GM12801 (cell line): ENCODE data around the gene STXBP5L.

ENCODE experiments used
- TF ChIP-seq, protein P1 (sequence below): IDR thresholded peaks from one replicate; pipeline ENCODE4 v1.5.1; 2011; ENCODE audit warnings: control low read depth; ENCODE audit not compliant: insufficient read length; ENCODE audit errors: extremely low read depth

Gene STXBP5L

DNA sequence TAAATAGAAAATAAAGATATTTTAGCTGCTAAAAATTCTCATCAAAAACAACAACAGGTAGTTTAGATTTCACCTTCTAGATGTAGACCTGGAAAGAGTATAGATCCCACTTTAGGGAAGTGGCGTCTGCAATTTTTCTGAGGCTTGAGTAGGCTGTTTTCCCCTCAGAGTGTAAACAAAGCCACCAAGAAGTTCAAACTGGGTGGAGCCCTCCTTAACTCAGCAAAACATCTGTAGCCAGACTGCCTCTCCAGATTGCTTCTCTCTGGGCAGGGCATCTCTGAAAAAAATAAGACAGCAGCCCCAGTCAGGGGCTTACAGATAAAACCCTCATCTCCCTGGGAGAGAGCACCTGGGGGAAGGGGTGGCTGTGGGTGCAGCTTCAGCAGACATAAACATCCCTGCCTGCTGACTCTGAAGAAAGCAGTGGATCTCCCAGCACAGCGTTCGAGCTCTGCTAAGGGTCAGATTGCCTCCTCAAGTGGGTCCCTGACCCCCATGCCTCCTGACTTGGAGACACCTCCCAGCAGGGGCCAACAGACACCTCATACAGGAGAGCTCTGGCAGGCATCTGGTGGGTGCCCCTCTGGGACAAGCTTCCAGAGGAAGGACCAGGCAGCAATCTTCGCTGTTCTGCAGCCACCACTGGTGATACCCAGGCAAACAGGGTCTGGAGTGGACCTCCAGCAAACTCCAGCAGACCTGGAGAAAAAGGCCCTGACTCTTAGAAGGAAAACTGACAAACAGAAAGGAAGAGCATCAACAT lies 259.6 kb downstream of the STXBP5L start:
- TF ChIP-seq, protein P1, sequence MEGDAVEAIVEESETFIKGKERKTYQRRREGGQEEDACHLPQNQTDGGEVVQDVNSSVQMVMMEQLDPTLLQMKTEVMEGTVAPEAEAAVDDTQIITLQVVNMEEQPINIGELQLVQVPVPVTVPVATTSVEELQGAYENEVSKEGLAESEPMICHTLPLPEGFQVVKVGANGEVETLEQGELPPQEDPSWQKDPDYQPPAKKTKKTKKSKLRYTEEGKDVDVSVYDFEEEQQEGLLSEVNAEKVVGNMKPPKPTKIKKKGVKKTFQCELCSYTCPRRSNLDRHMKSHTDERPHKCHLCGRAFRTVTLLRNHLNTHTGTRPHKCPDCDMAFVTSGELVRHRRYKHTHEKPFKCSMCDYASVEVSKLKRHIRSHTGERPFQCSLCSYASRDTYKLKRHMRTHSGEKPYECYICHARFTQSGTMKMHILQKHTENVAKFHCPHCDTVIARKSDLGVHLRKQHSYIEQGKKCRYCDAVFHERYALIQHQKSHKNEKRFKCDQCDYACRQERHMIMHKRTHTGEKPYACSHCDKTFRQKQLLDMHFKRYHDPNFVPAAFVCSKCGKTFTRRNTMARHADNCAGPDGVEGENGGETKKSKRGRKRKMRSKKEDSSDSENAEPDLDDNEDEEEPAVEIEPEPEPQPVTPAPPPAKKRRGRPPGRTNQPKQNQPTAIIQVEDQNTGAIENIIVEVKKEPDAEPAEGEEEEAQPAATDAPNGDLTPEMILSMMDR: no peak

DNA sequence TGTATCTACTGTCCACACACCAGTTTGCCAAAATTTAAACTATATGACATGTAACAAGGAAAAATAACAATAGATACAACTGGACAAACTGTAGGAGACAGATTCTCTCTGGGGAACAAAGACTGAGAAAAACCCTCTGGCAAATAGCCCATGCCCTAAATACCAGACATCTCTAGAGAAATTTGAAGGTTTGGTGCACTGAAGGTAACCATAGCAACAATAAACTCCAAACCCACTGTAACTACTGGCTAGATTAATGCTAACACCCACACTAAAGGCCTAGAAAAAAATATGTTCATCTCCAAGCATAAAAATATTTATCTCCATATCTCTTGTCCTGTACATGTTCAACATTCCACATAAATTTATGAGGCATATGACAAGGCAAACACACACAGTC lies 267.1 kb downstream of the STXBP5L start:
- TF ChIP-seq, protein P1: no peak

DNA sequence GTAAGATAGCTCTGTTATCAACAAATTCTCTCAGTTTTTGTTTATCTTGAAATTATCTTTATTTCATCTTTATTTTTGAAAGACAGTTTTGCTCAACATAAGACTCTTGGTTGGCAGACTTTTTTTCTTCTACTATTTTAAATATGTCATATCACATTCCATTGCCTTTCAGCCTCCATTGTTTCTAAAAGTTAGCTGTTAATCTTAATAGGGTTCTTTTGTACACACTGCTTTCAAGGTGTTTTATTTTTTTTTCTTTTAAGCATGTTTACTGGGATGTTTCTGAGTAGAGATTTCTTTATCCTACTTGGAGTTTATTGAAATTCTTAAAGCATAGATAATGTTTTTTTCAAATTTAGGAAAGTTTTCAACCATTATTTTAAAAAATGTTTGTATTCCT lies 294.6 kb downstream of the STXBP5L start:
- TF ChIP-seq, protein P1: no peak

DNA sequence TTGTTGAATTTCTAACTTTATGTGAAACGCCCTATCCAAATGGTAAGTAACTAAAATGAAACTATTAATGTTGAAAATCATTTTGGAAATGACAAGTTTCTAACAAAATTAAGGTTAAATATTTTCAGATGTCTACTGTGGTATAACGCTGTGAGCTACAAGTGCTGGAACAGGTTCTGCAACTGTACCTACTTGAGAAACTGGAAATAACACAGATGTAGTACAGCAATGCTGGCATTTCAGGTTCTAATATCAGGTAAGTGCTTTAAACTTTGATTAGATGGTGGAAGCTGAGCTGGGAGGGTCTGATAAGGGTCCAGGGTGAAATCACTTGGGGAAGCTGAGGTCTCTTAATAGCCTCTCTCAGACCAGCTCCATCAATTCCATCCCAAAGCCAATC lies 315.1 kb downstream of the STXBP5L start:
- TF ChIP-seq, protein P1: no peak

DNA sequence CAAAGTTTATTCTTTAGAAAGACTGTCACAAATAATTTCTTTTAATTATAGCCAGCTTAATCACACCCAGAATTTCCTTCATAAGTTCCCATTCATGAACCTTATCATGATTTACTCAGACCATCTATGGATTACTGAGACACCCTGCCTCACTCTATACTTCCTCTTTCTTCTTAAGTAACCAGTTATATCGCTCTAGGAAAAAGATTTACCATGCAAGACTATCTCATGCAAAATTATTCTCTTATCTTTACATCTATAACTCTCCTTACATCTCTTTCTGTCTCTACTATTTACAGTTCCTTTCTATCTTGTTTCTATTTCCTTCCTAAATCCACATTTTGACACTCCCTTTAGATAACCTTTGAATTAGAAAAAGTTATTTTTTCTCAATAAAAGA lies 321.0 kb downstream of the STXBP5L start:
- TF ChIP-seq, protein P1: no peak

DNA sequence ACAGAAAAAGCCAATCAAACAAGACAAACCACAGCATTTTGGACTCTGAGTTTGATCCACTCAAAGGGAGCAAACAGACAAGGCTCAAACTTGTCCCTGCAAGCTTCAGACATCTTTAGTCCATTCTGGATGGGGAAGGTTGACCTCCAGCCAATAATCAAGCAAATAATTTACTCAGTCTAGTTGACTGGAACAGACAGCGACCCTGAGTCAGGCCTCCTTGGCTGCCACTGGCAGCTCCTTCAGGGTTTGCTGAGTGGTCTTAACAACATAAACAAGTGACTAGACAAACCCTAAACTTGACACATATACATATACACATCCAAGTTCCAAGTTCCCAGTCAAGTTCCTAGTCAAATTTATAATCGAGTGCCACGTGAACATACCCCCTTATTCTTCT lies 323.9 kb downstream of the STXBP5L start:
- TF ChIP-seq, protein P1: no peak

DNA sequence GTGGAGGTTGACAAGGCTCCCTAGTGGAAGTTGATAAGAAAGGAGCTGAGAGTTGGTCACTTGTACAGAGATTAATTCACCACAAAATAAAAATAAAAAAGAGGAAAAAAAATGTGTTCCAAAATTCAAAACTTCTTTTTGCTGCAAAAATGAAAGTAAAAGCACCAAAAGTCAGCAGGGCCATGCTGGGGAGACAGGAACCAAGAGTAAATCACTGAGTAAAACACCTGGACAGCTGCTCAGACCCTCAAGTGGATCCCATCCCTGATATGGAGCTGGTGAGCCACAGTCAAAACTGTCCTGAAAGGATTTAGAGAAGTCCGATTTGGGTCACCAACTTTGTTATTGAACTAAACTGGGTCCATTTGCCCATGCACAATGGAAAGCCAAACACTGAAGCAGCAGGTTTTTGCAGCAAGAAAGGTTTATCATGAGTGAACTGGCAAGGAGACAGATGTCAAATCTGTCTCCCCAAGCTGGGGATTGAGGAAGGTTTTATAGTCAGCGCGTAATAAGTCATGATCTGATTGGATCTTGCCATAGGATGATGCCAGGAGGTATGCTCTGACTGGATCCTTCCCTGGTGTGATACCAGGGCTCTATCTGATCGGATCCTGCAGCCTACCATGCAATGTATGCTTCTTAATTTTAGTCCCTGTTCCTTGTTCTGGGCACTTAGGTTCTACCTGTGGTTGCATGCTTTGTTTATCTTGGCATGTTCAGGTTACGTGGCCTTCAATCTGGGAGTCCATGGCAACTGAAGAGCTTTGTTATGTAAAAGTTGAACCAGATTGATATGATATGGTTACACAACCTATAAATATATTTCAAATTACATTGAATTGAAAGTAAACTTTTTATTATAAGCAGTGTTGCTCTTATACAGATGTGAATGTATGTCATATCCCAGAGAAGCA lies 324.6 kb downstream of the STXBP5L start:
- TF ChIP-seq, protein P1: no peak
